ENCODE data around the gene F2RL3. TPM values are rescaled to one million over a fixed set of nuclear protein-coding genes. Genes with fewer than 3 reads are reported as not detected.
A peak's percentile ranks its signal among the peaks of the same experiment; 100 is the strongest.

F2RL3 gene
- polyA plus RNA-seq, 4 donors = 0.45 to 13.4 (median 1.5) TPM

GRCh38 chr19:16899566-16900075 lies 10.8 kb downstream of the F2RL3 start:
- Histone ChIP-seq H3K27me3 (ENCODE audit: control insufficient read depth in 3 of 3, insufficient read depth in 3 of 3, low read length in 3 of 3) (peaks cover 0 to 23% (median 0%) of the 10 kb centered on the region in 3 donors), H3K4me1 (ENCODE audit: control insufficient read depth in 3 of 3, insufficient read depth in 2 of 3, low read depth in 1 of 3, low read length in 2 of 3) (peaks cover 0 to 4% (median 3%) of the 10 kb centered on the region in 3 donors), H3K36me3 (ENCODE audit: control insufficient read depth in 3 of 3, insufficient read depth in 2 of 3, low read depth in 1 of 3, low read length in 3 of 3) (no peaks in the 10 kb centered on the region), H3K4me3 (ENCODE audit: low read depth in 1 of 3, low read length in 3 of 3) (no peak overlapping the region), H3K9me3 (ENCODE audit: control insufficient read depth in 2 of 2, insufficient read depth in 1 of 2, low read depth in 1 of 2, low read length in 1 of 2) (no peaks in the 10 kb centered on the region), H3K27ac (ENCODE audit: low read depth in 1 of 3, low read length in 2 of 3) (no peak overlapping the region)
- FAIRE-seq (no peak), DNase-seq (peak in 1 of 2 donors; percentile 16)
- 15 to 31% (median 26%) methylated on average over 7 of the region's 7 CpGs for WGBS, 3 donors

- Histone ChIP-seq H3K27ac (ENCODE audit: low read depth in 1 of 3, low read length in 2 of 3) (no peak overlapping the region), H3K9me3 (ENCODE audit: control insufficient read depth in 2 of 2, insufficient read depth in 1 of 2, low read depth in 1 of 2, low read length in 1 of 2) (no peaks in the 10 kb centered on the region), H3K4me3 (ENCODE audit: low read depth in 1 of 3, low read length in 3 of 3) (no peak overlapping the region), H3K27me3 (ENCODE audit: control insufficient read depth in 3 of 3, insufficient read depth in 3 of 3, low read length in 3 of 3) (peaks cover 0 to 9% (median 0%) of the 10 kb centered on the region in 3 donors), H3K36me3 (ENCODE audit: control insufficient read depth in 3 of 3, insufficient read depth in 2 of 3, low read depth in 1 of 3, low read length in 3 of 3) (no peaks in the 10 kb centered on the region), H3K4me1 (ENCODE audit: control insufficient read depth in 3 of 3, insufficient read depth in 2 of 3, low read depth in 1 of 3, low read length in 2 of 3) (peaks cover 0 to 2% (median 0%) of the 10 kb centered on the region in 3 donors)
- FAIRE-seq = no peak
- no peak for DNase-seq
- WGBS, 3 donors = 78 to 86% (median 84%) methylated on average over 18 to 19 of the region's 19 CpGs
These were observed 12.8 kb downstream of the F2RL3 start for GRCh38 chr19:16901491-16902175.

- Histone ChIP-seq H3K27me3 (ENCODE audit: control insufficient read depth in 3 of 3, insufficient read depth in 3 of 3, low read length in 3 of 3) (peaks cover 0 to 6% (median 0%) of the 10 kb centered on the region in 3 donors), H3K27ac (ENCODE audit: low read depth in 1 of 3, low read length in 2 of 3) (no peak overlapping the region), H3K4me1 (ENCODE audit: control insufficient read depth in 3 of 3, insufficient read depth in 2 of 3, low read depth in 1 of 3, low read length in 2 of 3) (no peaks in the 10 kb centered on the region), H3K36me3 (ENCODE audit: control insufficient read depth in 3 of 3, insufficient read depth in 2 of 3, low read depth in 1 of 3, low read length in 3 of 3) (no peaks in the 10 kb centered on the region), H3K9me3 (ENCODE audit: control insufficient read depth in 2 of 2, insufficient read depth in 1 of 2, low read depth in 1 of 2, low read length in 1 of 2) (no peaks in the 10 kb centered on the region), H3K4me3 (ENCODE audit: low read depth in 1 of 3, low read length in 3 of 3) (no peak overlapping the region)
- 90 to 93% (median 91%) methylated on average over 12 of the region's 12 CpGs for WGBS, 3 donors
- no peak for FAIRE-seq
- no peak for DNase-seq
These were observed 13.7 kb downstream of the F2RL3 start for GRCh38 chr19:16902545-16902944.

- Histone ChIP-seq H3K36me3 (ENCODE audit: control insufficient read depth in 3 of 3, insufficient read depth in 2 of 3, low read depth in 1 of 3, low read length in 3 of 3) (no peaks in the 10 kb centered on the region), H3K27ac (ENCODE audit: low read depth in 1 of 3, low read length in 2 of 3) (no peak overlapping the region), H3K9me3 (ENCODE audit: control insufficient read depth in 2 of 2, insufficient read depth in 1 of 2, low read depth in 1 of 2, low read length in 1 of 2) (no peaks in the 10 kb centered on the region), H3K4me3 (ENCODE audit: low read depth in 1 of 3, low read length in 3 of 3) (no peak overlapping the region), H3K4me1 (ENCODE audit: control insufficient read depth in 3 of 3, insufficient read depth in 2 of 3, low read depth in 1 of 3, low read length in 2 of 3) (no peaks in the 10 kb centered on the region), H3K27me3 (ENCODE audit: control insufficient read depth in 3 of 3, insufficient read depth in 3 of 3, low read length in 3 of 3) (peaks cover 0 to 2% (median 0%) of the 10 kb centered on the region in 3 donors)
- 76 to 85% (median 85%) methylated on average over 6 to 7 of the region's 7 CpGs for WGBS, 3 donors
- DNase-seq = no peak
- FAIRE-seq = no peak
These were observed 14.5 kb downstream of the F2RL3 start for GRCh38 chr19:16903347-16903746.

GRCh38 chr19:16904599-16904998 lies 15.8 kb downstream of the F2RL3 start:
- 46 to 68% (median 47%) methylated on average over 5 of the region's 5 CpGs for WGBS, 3 donors
- Histone ChIP-seq H3K9me3 (ENCODE audit: control insufficient read depth in 2 of 2, insufficient read depth in 1 of 2, low read depth in 1 of 2, low read length in 1 of 2) (no peaks in the 10 kb centered on the region), H3K27me3 (ENCODE audit: control insufficient read depth in 3 of 3, insufficient read depth in 3 of 3, low read length in 3 of 3) (no peaks in the 10 kb centered on the region), H3K4me1 (ENCODE audit: control insufficient read depth in 3 of 3, insufficient read depth in 2 of 3, low read depth in 1 of 3, low read length in 2 of 3) (no peaks in the 10 kb centered on the region), H3K36me3 (ENCODE audit: control insufficient read depth in 3 of 3, insufficient read depth in 2 of 3, low read depth in 1 of 3, low read length in 3 of 3) (no peaks in the 10 kb centered on the region), H3K4me3 (ENCODE audit: low read depth in 1 of 3, low read length in 3 of 3) (no peak overlapping the region), H3K27ac (ENCODE audit: low read depth in 1 of 3, low read length in 2 of 3) (no peak overlapping the region)
- FAIRE-seq (no peak), DNase-seq (no peak)

- Histone ChIP-seq H3K27me3 (ENCODE audit: control insufficient read depth in 3 of 3, insufficient read depth in 3 of 3, low read length in 3 of 3) (no peaks in the 10 kb centered on the region), H3K9me3 (ENCODE audit: control insufficient read depth in 2 of 2, insufficient read depth in 1 of 2, low read depth in 1 of 2, low read length in 1 of 2) (peaks cover 0 to 21% of the 10 kb centered on the region in 2 donors), H3K4me1 (ENCODE audit: control insufficient read depth in 3 of 3, insufficient read depth in 2 of 3, low read depth in 1 of 3, low read length in 2 of 3) (no peaks in the 10 kb centered on the region), H3K4me3 (ENCODE audit: low read depth in 1 of 3, low read length in 3 of 3) (no peak overlapping the region), H3K27ac (ENCODE audit: low read depth in 1 of 3, low read length in 2 of 3) (no peak overlapping the region), H3K36me3 (ENCODE audit: control insufficient read depth in 3 of 3, insufficient read depth in 2 of 3, low read depth in 1 of 3, low read length in 3 of 3) (no peaks in the 10 kb centered on the region)
- no peak for FAIRE-seq
- WGBS, 3 donors = 68 to 80% (median 75%) methylated on average over 12 of the region's 12 CpGs
- DNase-seq = no peak
These were observed 20.0 kb downstream of the F2RL3 start for GRCh38 chr19:16908759-16909158.

- peaks cover 0 to 4% (median 0%) of the 10 kb centered on the region in 3 donors for H3K27me3 ChIP-seq (ENCODE audit: control insufficient read depth in 3 of 3, insufficient read depth in 3 of 3, low read length in 3 of 3)
- no peak for FAIRE-seq
- H3K9me3 ChIP-seq (ENCODE audit: control insufficient read depth in 2 of 2, insufficient read depth in 1 of 2, low read depth in 1 of 2, low read length in 1 of 2) = peaks cover 0 to 38% of the 10 kb centered on the region in 2 donors
- no peaks in the 10 kb centered on the region for H3K36me3 ChIP-seq (ENCODE audit: control insufficient read depth in 3 of 3, insufficient read depth in 2 of 3, low read depth in 1 of 3, low read length in 3 of 3)
- DNase-seq = no peak
- 86 to 89% (median 87%) methylated on average over 7 of the region's 7 CpGs for WGBS, 3 donors
- H3K4me3 ChIP-seq (ENCODE audit: low read depth in 1 of 3, low read length in 3 of 3) = no peak overlapping the region
- no peaks in the 10 kb centered on the region for H3K4me1 ChIP-seq (ENCODE audit: control insufficient read depth in 3 of 3, insufficient read depth in 2 of 3, low read depth in 1 of 3, low read length in 2 of 3)
- H3K27ac ChIP-seq (ENCODE audit: low read depth in 1 of 3, low read length in 2 of 3) = no peak overlapping the region
These were observed 22.2 kb downstream of the F2RL3 start for GRCh38 chr19:16911046-16911445.

- Histone ChIP-seq H3K4me1 (ENCODE audit: control insufficient read depth in 3 of 3, insufficient read depth in 2 of 3, low read depth in 1 of 3, low read length in 2 of 3) (no peaks in the 10 kb centered on the region), H3K4me3 (ENCODE audit: low read depth in 1 of 3, low read length in 3 of 3) (no peak overlapping the region), H3K27me3 (ENCODE audit: control insufficient read depth in 3 of 3, insufficient read depth in 3 of 3, low read length in 3 of 3) (peaks cover 0 to 4% (median 0%) of the 10 kb centered on the region in 3 donors), H3K27ac (ENCODE audit: low read depth in 1 of 3, low read length in 2 of 3) (no peak overlapping the region), H3K36me3 (ENCODE audit: control insufficient read depth in 3 of 3, insufficient read depth in 2 of 3, low read depth in 1 of 3, low read length in 3 of 3) (no peaks in the 10 kb centered on the region), H3K9me3 (ENCODE audit: control insufficient read depth in 2 of 2, insufficient read depth in 1 of 2, low read depth in 1 of 2, low read length in 1 of 2) (peaks cover 0 to 38% of the 10 kb centered on the region in 2 donors)
- no peak for DNase-seq
- WGBS, 3 donors = 52 to 82% (median 58%) methylated on average over 4 of the region's 4 CpGs
- FAIRE-seq = no peak
These were observed 24.0 kb downstream of the F2RL3 start for GRCh38 chr19:16912780-16913179.

All from small intestine (tissue), 7 donors.